ENCODE measurements around the gene SCYGR6.

The SCYGR6 gene

GRCh38 chr2:227710986-227711385, 13.6 kb downstream of the SCYGR6 start:
- no peak for DNase-seq

- DNase-seq = no peak
These were observed 17.2 kb downstream of the SCYGR6 start for GRCh38 chr2:227707390-227707789.

DNA sequence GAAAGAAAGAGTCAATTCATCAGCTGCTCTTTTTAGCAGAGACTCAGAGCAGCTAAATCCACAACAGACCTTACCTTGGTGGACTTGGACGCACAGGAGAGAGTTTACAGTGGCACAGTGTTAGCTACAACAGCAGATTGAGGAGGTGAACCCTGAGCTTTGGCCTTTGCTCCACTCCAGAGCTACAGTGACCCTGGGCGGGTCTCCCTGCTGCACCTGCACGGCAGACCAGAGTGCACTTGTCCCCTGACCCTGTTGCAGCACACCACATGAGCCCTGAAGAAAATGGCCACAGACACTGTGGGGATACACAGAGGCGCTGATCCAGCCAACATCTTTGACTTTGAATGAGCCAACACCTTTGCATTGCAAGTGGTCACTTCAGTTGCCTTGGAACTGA, 17.7 kb downstream of the SCYGR6 start:
- no peak for DNase-seq

GRCh38 chr2:227703961-227704360, 20.6 kb downstream of the SCYGR6 start:
- DNase-seq = no peak

GRCh38 chr2:227703280-227703732, 21.3 kb downstream of the SCYGR6 start:
- DNase-seq = no peak

- no peak for DNase-seq
These were observed 23.0 kb downstream of the SCYGR6 start for GRCh38 chr2:227701556-227701955.

- no peak for DNase-seq
These were observed 27.4 kb downstream of the SCYGR6 start for GRCh38 chr2:227696990-227697679.

DNA sequence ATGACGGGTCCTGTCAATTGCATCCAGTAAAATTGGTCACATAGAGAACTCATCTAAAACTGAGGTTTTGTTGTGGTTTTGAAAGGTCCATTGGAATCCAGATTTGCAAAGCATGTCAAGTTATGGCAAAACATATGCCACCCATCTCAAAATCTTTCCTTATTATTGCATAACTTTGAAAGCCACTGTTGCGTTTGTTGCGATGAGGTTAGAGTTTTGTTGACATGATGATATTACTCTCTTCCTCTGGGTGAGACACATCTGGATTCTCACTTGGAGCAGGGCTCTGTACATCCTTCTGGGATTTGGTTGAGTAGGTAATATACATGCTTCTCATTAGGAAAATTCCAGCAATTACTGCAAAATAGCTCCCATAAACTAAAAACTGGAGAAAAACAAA, 37.4 kb downstream of the SCYGR6 start:
- no peak for DNase-seq

DNA sequence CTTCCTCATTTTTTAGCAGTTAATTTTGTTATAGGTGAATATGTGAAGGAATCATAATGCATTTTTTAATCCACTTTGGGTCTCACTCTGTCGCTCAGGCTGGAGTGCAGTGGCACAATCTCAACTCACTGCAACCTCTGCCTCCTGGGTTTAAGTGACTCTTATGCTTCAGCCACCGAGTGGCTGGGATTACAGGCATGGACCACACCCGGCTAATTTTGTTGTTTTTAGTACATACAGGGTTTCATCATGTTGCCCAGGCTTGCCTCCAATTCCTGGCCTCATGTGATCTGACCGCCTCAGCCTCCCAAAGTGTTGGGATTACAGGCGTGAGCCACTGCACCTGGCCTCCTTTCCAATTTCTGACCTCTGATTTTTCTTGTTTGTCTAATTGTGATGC, 40.3 kb downstream of the SCYGR6 start:
- no peak for DNase-seq

GRCh38 chr2:227677928-227678327, 46.6 kb downstream of the SCYGR6 start:
- DNase-seq = no peak

- no peak for DNase-seq
These were observed 50.1 kb downstream of the SCYGR6 start for GRCh38 chr2:227674485-227674884.

All from T-helper 2 cell (primary cell).